Measurements from ENCODE around the gene E2F4. TPM values are rescaled to one million over a fixed set of nuclear protein-coding genes. Genes with fewer than 3 reads are reported as not detected.
A peak's percentile ranks its signal among the peaks of the same experiment; 100 is the strongest.

Gene E2F4
- total and polyA plus RNA-seq, 2 of the 13 experiments (the other 11 are each of a cell fraction or from before 2014, with no cell fraction given): 84.8 to 91.2 TPM

DNA sequence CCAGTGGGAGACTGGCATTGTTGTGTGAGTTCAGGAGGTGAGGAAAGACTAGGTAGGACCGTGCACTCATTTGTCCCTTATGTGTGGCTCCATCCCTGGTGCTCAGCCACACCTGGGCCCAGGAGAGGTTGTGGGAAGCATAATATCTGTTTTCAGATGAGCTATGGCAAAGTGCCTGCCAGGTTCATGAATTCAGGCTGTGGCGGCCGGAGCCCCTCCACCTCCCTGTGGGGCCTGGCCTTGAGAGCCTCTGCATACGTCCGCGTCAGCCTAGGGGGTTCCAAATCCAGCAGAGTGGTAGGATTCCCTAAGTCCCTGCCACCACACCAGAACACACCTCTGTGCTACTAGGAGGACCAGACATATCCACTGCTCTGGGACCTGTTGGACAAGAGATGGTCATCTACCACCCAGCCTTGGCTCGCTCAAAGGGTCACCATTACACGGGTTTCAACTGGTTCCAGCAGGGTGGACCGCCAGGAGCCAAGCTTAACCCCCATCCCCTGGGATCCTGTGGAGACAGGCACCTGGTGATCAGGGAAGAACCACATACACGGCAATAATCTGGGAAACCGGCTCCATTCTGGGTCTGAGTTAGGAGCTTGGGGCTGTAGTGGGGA lies 43.2 kb upstream of the E2F4 start (continued):
- TF ChIP-seq, protein P1, sequence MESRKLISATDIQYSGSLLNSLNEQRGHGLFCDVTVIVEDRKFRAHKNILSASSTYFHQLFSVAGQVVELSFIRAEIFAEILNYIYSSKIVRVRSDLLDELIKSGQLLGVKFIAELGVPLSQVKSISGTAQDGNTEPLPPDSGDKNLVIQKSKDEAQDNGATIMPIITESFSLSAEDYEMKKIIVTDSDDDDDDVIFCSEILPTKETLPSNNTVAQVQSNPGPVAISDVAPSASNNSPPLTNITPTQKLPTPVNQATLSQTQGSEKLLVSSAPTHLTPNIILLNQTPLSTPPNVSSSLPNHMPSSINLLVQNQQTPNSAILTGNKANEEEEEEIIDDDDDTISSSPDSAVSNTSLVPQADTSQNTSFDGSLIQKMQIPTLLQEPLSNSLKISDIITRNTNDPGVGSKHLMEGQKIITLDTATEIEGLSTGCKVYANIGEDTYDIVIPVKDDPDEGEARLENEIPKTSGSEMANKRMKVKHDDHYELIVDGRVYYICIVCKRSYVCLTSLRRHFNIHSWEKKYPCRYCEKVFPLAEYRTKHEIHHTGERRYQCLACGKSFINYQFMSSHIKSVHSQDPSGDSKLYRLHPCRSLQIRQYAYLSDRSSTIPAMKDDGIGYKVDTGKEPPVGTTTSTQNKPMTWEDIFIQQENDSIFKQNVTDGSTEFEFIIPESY (CRISPR knock-in tag; IDR thresholded peaks at IDR 0.05): peak; percentile 90
- TF ChIP-seq MED1 (CRISPR knock-in tag; IDR thresholded peaks at IDR 0.05) (0 out of 2 replicates have a peak, but pooled peaks have one; percentile 3), CAMTA2 (CRISPR knock-in tag; IDR thresholded peaks at IDR 0.05; ENCODE audit: borderline replicate concordance) (no peak), YEATS4 (CRISPR knock-in tag; IDR thresholded peaks at IDR 0.05; ENCODE audit: borderline replicate concordance) (no peak), MATR3 (CRISPR knock-in tag; IDR thresholded peaks at IDR 0.05) (no peak), SAP130 (CRISPR knock-in tag; IDR thresholded peaks at IDR 0.05; ENCODE audit: low read depth) (no peak), AGO2 (optimal IDR thresholded peaks at IDR 0.05; ENCODE audit: low read depth, low read length) (no peak), ZNF326 (CRISPR knock-in tag; IDR thresholded peaks at IDR 0.05; ENCODE audit: borderline replicate concordance) (no peak), ATAD3A (CRISPR knock-in tag; IDR thresholded peaks at IDR 0.05) (no peak), ZNF34 (CRISPR knock-in tag; IDR thresholded peaks at IDR 0.05; ENCODE audit: borderline replicate concordance) (no peak), HOXA3 (CRISPR knock-in tag; IDR thresholded peaks at IDR 0.05) (no peak), ZFP90 (CRISPR knock-in tag; IDR thresholded peaks at IDR 0.05; ENCODE audit: borderline replicate concordance) (no peak), PHF5A (CRISPR knock-in tag; IDR thresholded peaks at IDR 0.05; ENCODE audit: low read depth, unreplicated experiment) (no peak), SOX6 (IDR thresholded peaks at IDR 0.05) (no peak), SOX6 (CRISPR knock-in tag; IDR thresholded peaks at IDR 0.05) (no peak), ZC3H13 (CRISPR knock-in tag; IDR thresholded peaks at IDR 0.05) (peak; percentile 78; the same call in 1 of the 2 replicates), ZNF350 (CRISPR knock-in tag; IDR thresholded peaks at IDR 0.05; ENCODE audit: borderline replicate concordance, low read depth) (0 out of 2 replicates have a peak, but pooled peaks have one; percentile 4), SPEN (CRISPR knock-in tag; IDR thresholded peaks at IDR 0.05; ENCODE audit: low read depth) (no peak)
- TF ChIP-seq, protein P2, sequence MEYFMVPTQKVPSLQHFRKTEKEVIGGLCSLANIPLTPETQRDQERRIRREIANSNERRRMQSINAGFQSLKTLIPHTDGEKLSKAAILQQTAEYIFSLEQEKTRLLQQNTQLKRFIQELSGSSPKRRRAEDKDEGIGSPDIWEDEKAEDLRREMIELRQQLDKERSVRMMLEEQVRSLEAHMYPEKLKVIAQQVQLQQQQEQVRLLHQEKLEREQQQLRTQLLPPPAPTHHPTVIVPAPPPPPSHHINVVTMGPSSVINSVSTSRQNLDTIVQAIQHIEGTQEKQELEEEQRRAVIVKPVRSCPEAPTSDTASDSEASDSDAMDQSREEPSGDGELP (IDR thresholded peaks at IDR 0.05; ENCODE audit: borderline replicate concordance, low read depth): no peak
- TF ChIP-seq, protein P3, sequence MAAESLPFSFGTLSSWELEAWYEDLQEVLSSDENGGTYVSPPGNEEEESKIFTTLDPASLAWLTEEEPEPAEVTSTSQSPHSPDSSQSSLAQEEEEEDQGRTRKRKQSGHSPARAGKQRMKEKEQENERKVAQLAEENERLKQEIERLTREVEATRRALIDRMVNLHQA (CRISPR knock-in tag; IDR thresholded peaks at IDR 0.05): no peak
